Activated CD8-positive, alpha-beta memory T cell treated with anti-CD3 and anti-CD28 coated beads, Interleukin-2, amount 10 ng/mL, durations not matched to agents 7 days and 5 days (primary cell): ENCODE results near the gene FOXS1. TPM values are rescaled to one million over a fixed set of nuclear protein-coding genes. Genes with fewer than 3 reads are reported as not detected.

Source experiments
- ATAC-seq: fragments of 150-1000 bp; cut with Tn5 transposase; one replicate; pipeline ENCODE4 v1.10.0; 2021; ENCODE audit warnings: moderate library complexity
- CTCF ChIA-PET: fragments of 350-600 bp; sonication (Branson Sonifier 250); formaldehyde crosslinking; loops from one replicate; lab custom pipeline; 2021; ENCODE audit warnings: antibody characterized with exemption; lab: Charles Lee
- DNase-seq: peaks from one replicate; pipeline ENCODE4 v3.0.0-alpha.2; 2020
- H3K27ac Mint-ChIP-seq: one replicate; pipeline ENCODE4 v1.8.0; 2021; ENCODE audit warnings: mild to moderate bottlenecking, mixed read lengths
- H3K27me3 Mint-ChIP-seq: one replicate; pipeline ENCODE4 v1.8.0; 2021; ENCODE audit warnings: mixed read lengths
- H3K36me3 Mint-ChIP-seq: one replicate; pipeline ENCODE4 v1.8.0; 2021; ENCODE audit warnings: mild to moderate bottlenecking, mixed read lengths
- H3K4me1 Mint-ChIP-seq: one replicate; pipeline ENCODE4 v1.8.0; 2021; ENCODE audit warnings: mixed read lengths
- H3K4me3 Mint-ChIP-seq: one replicate; pipeline ENCODE4 v1.8.0; 2021; ENCODE audit warnings: mild to moderate bottlenecking, moderate library complexity, mixed read lengths
- H3K9me3 Mint-ChIP-seq: one replicate; pipeline ENCODE4 v1.8.0; 2022; ENCODE audit warnings: low read depth, mixed read lengths
- total RNA-seq, 2 experiments: library from RNA; stranded (reverse); gene quantifications; one replicate each; pipeline ENCODE4 v1.2.3, GENCODE V29; 2021

FOXS1 gene
- total RNA-seq, 2 experiments from 2014 or later, result not detected

DNA sequence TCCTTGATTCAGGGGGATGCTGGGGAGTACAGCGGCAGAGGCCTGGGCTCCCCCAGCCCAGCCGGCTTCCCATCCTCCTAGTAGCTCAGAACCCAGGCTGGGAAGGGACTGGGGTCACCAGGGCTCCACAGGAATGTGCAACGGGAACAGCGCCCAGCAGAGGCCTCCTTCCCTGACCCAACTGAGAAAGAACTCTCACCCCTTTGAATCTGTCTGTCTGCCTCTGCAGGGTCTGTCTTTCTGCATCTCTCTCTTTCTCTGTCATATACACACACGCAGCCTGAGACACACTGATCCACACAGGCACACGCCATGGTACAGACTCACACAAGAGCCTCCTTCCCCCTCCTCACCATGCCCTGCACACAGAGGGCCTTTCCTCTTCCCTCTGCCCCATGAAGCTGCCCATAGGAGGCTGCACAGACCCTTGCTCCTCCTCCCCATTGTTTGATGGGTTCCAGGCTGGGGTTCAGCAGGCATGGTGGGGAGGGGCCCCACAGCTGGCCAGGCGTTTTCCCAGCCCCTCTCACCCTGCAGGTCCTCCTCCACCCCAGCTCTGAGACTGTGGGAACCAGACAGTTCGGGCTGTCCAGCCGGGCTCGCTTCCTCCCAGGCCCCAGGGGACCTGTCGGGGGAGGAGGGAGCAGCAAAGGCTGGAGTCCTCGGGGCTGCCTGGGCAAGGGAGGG lies 2.8 kb downstream of the FOXS1 start:
- H3K9me3 Mint-ChIP-seq, result no peaks in the 10 kb centered on the region
- CTCF ChIA-PET, result interaction anchor here (1.0 to 6.8 kb wide), 3 partner anchors 10 to 109 kb away, joined by 3 to 110 read pairs (median 3); partner anchors contain the start of genes MYLK2 and PDRG1
- no peak overlapping the region for H3K4me3 Mint-ChIP-seq
- DNase-seq, result no peak
- no peaks in the 10 kb centered on the region for H3K36me3 Mint-ChIP-seq
- peaks cover 6% of the 10 kb centered on the region for H3K27me3 Mint-ChIP-seq
- no peak for ATAC-seq
- H3K27ac Mint-ChIP-seq, result no peak overlapping the region
- H3K4me1 Mint-ChIP-seq, result no peaks in the 10 kb centered on the region

- H3K9me3 Mint-ChIP-seq, result no peaks in the 10 kb centered on the region
- H3K27ac Mint-ChIP-seq, result no peak overlapping the region
- DNase-seq (no peak), ATAC-seq (no peak)
- no peak overlapping the region for H3K4me3 Mint-ChIP-seq
- peaks cover 6% of the 10 kb centered on the region for H3K27me3 Mint-ChIP-seq
- CTCF ChIA-PET, result interaction anchor here (1.3 to 6.8 kb wide), 2 partner anchors 11 to 20 kb away, joined by 3 to 110 read pairs; partner anchors contain the start of gene MYLK2
- peaks cover 6% of the 10 kb centered on the region for H3K4me1 Mint-ChIP-seq
- no peaks in the 10 kb centered on the region for H3K36me3 Mint-ChIP-seq
Observed at GRCh38 chr20:31841928-31842327, 3.5 kb downstream of the FOXS1 start.

- no peak for ATAC-seq
- CTCF ChIA-PET, result interaction anchor here (0.6 to 1.3 kb wide), 2 partner anchors 11 to 18 kb away, joined by 3 to 4 read pairs; no protein-coding TSS in a partner anchor
Observed at GRCh38 chr20:31840906-31841816, 4.2 kb downstream of the FOXS1 start.

DNA sequence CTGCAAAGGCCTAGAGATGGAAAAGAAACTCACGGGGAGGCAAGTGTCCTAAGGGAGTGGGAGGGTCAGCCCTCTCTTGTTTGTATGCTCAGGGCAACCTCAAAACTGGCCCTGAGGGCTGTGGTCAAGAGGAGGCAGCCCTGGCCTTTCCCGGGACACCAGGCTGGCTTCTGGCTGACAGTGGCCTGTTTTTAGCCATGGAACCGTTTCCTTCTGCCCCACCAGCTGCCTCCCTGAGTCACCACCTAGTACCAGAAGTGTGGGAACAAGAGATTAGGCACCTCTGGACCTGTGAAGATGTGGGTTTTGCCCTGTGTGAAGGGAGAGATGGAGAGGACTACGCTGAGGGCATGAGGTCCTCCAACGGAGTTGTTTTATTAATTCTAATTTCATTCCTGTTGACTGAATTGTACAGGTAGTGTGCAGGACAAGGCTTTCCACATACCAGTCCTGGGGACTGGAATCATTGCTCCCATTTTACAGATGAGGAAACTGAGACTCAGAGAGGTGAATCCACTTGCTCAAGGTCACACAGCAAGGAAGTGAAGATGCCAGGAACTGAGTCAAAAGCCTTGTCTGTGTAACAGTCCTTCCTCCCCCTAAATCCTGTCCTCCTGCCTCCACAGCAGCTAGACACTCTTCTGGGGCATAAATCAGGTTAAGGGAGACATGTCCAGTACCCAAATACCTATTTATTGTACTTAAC lies 5.5 kb downstream of the FOXS1 start:
- Mint-ChIP-seq H3K27ac (no peak overlapping the region), H3K27me3 (peaks cover 8% of the 10 kb centered on the region), H3K9me3 (no peaks in the 10 kb centered on the region), H3K36me3 (no peaks in the 10 kb centered on the region), H3K4me3 (no peak overlapping the region), H3K4me1 (peaks cover 25% of the 10 kb centered on the region)
- CTCF ChIA-PET, result interaction anchor here (2.7 kb wide), 1 partner anchor 13 kb away, joined by 11 read pairs; no protein-coding TSS in a partner anchor
- DNase-seq (no peak), ATAC-seq (no peak)

More at GRCh38 chr20:31840906-31841816, 4.2 kb downstream of the FOXS1 start:
- Mint-ChIP-seq H3K27ac (no peak overlapping the region), H3K4me1 (peaks cover 13% of the 10 kb centered on the region), H3K9me3 (no peaks in the 10 kb centered on the region), H3K36me3 (no peaks in the 10 kb centered on the region), H3K27me3 (peaks cover 6% of the 10 kb centered on the region), H3K4me3 (no peak overlapping the region)
- DNase-seq, result no peak

- Mint-ChIP-seq H3K4me1 (peaks cover 25% of the 10 kb centered on the region), H3K36me3 (no peaks in the 10 kb centered on the region), H3K4me3 (no peak overlapping the region), H3K27me3 (peaks cover 10% of the 10 kb centered on the region), H3K27ac (no peak overlapping the region), H3K9me3 (no peaks in the 10 kb centered on the region)
- DNase-seq (no peak), ATAC-seq (no peak)
- CTCF ChIA-PET, result interaction anchor here (1.4 to 3.9 kb wide), 4 partner anchors 8 to 22 kb away, joined by 3 to 30 read pairs (median 18); no protein-coding TSS in a partner anchor
Observed at GRCh38 chr20:31838646-31839292, 6.6 kb downstream of the FOXS1 start.

DNA sequence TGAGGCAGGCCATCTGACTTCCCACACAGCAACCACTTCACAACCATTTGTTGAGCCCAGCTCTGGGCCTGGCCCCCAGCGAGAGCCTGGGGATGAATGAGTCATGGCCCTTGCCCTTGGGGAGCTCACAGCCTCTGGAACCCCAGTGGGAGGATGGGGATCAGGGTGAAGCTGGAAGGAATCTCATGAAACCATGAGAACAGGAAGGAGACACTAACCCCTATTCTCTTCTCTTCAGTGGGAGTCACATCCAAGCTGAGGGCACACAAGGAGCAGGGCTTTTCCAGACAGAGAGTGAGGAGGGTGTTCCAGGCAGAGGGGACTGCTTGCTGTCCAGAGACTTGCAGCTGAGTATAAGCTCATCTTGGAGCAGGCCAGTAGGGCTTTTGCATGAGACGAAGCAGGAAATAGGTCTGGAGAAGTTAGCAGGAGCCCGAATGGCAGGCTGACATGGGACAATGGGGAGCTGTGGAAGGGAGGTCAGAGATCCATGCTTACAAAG lies 7.5 kb downstream of the FOXS1 start:
- peaks cover 10% of the 10 kb centered on the region for H3K27me3 Mint-ChIP-seq

GRCh38 chr20:31836853-31837608 lies 8.4 kb downstream of the FOXS1 start:
- no peak overlapping the region for H3K27ac Mint-ChIP-seq
- no peaks in the 10 kb centered on the region for H3K9me3 Mint-ChIP-seq
- H3K27me3 Mint-ChIP-seq, result peaks cover 10% of the 10 kb centered on the region
- ATAC-seq, result no peak
- no peaks in the 10 kb centered on the region for H3K36me3 Mint-ChIP-seq
- no peak overlapping the region for H3K4me3 Mint-ChIP-seq
- DNase-seq, result no peak
- peaks cover 25% of the 10 kb centered on the region for H3K4me1 Mint-ChIP-seq
- CTCF ChIA-PET, result interaction anchor here (0.7 to 3.9 kb wide), 10 partner anchors 8 to 195 kb away, joined by 3 to 30 read pairs (median 4); partner anchors contain the start of genes FOXS1 and PDRG1

More for the DNA sequence above, 7.5 kb downstream of the FOXS1 start:
- Mint-ChIP-seq H3K4me3 (no peak overlapping the region), H3K27ac (no peak overlapping the region), H3K36me3 (no peaks in the 10 kb centered on the region), H3K4me1 (peaks cover 25% of the 10 kb centered on the region), H3K9me3 (no peaks in the 10 kb centered on the region)
- CTCF ChIA-PET, result interaction anchor here (0.9 to 3.9 kb wide), 5 partner anchors 9 to 115 kb away, joined by 3 to 30 read pairs (median 11); no protein-coding TSS in a partner anchor
- no peak for ATAC-seq
- DNase-seq, result no peak

DNA sequence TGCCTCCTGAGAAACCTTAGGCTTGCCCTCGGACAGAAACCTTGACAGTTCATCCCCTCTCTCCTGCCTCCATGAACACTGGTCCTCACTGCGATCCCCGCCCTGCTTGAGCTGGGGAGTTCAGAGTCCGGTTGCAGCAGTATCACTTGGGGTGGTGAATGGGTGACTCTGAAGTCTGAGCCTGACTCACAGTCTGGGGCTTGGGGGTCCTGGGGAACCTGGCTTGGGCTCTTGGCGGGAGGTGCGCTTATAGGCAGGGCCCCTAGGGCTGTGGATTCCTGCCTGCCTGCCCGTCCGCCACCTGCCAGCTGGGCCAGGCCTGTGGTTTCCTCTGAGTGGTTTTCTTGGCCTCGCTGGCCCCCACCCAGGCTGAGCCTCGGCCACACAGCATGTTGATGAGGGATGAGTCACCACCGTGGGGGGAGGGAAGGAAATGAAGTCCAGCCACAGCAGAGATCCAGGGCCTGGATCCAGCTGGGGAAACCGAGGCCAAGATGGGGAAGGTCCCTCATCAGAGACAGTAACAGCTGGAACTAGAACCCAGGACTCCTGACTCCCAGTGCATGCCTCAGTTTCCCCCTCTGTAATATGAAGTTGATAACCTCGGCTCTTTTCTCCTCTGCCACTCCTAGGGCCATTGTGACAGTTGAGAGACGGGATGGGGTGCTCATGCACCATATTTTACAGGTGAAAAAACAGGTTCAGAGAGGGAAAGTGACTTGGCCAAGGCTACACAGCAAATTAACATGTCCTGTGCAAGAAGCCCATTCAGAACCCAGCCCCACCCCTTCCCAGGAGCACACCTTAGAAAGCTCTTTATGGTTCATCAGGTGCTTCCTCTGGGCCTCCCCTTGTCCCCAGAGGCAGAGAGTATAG lies 9.2 kb downstream of the FOXS1 start:
- DNase-seq (peak; percentile 77), ATAC-seq (peak; percentile 61)
- Mint-ChIP-seq H3K4me1 (peaks cover 25% of the 10 kb centered on the region), H3K4me3 (no peak overlapping the region), H3K27ac (no peak overlapping the region), H3K9me3 (no peaks in the 10 kb centered on the region), H3K27me3 (peaks cover 10% of the 10 kb centered on the region), H3K36me3 (no peaks in the 10 kb centered on the region)
- CTCF ChIA-PET, result interaction anchor here (0.7 to 3.9 kb wide), 8 partner anchors 9 to 196 kb away, joined by 3 to 30 read pairs (median 4); partner anchors contain the start of genes FOXS1 and PDRG1

GRCh38 chr20:31835554-31835953 lies 9.8 kb downstream of the FOXS1 start:
- ATAC-seq (peak; percentile 8), DNase-seq (no peak)
- H3K27ac Mint-ChIP-seq, result no peak overlapping the region
- no peaks in the 10 kb centered on the region for H3K36me3 Mint-ChIP-seq
- H3K9me3 Mint-ChIP-seq, result no peaks in the 10 kb centered on the region
- peaks cover 5% of the 10 kb centered on the region for H3K27me3 Mint-ChIP-seq
- CTCF ChIA-PET, result interaction anchor here (0.8 to 3.9 kb wide), 6 partner anchors 8 to 116 kb away, joined by 3 to 30 read pairs (median 4); partner anchors contain the start of gene PDRG1
- H3K4me3 Mint-ChIP-seq, result no peak overlapping the region
- H3K4me1 Mint-ChIP-seq, result peaks cover 25% of the 10 kb centered on the region

DNA sequence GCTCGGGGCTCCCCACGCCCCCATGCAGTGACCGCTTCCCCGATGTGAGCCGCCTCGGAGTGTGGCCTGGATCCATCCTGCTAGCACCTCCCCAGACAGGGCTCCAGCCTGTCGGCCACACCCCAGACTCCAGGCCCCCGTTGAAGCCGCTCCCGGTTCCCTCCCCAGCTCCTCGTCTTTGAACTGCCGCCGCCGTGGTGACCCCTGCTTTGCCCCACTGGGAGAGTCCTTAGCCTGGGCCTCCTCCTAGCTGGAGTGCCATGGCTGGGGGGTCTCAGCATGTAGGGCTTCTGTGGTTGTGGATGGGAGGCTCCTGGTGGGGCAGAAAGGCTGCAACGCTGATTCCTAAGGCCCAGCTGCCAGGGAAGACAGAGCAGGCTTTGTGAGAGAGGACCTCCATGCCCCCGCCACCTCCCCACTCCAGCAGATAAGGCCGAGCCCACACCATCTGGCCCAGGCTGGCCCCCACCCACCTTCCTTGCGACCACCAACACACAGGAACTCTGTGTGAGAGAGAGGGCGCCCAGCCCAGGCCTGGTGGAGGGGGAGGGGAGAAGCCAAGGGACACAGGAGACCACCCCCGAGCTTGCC lies 11.4 kb downstream of the FOXS1 start:
- Mint-ChIP-seq H3K4me1 (peaks cover 25% of the 10 kb centered on the region), H3K27me3 (peaks cover 4% of the 10 kb centered on the region), H3K27ac (no peak overlapping the region), H3K9me3 (no peaks in the 10 kb centered on the region), H3K36me3 (no peaks in the 10 kb centered on the region), H3K4me3 (no peak overlapping the region)
- DNase-seq (no peak), ATAC-seq (no peak)
- CTCF ChIA-PET, result interaction anchor here (0.7 to 2.5 kb wide), 8 partner anchors 11 to 49 kb away, joined by 3 to 22 read pairs (median 5); partner anchors contain the start of gene FOXS1
